Smooth muscle cell (in vitro differentiated cells): ENCODE data around the gene UNKL. TPM values are rescaled to one million over a fixed set of nuclear protein-coding genes. Genes with fewer than 3 reads are reported as not detected.

Source experiments
- DNase-seq: peaks from one replicate; lab custom pipeline; 2025; ENCODE audit not compliant: unreplicated experiment; lab: John Stamatoyannopoulos, UW
- H2AFZ ChIP-seq: fragments of 200-600 bp; sonication (generic); 2 replicates; pipeline ENCODE4 v1.6.0; 2016; ENCODE audit warnings: antibody characterized with exemption, low read depth, mild to moderate bottlenecking
- H3F3A ChIP-seq: fragments of 200-600 bp; sonication (generic); 2 replicates; pipeline ENCODE4 v1.6.0; 2017; ENCODE audit warnings: antibody characterized with exemption, low read depth
- H3K27ac ChIP-seq: fragments of 200-600 bp; sonication (generic); 2 replicates; pipeline ENCODE4 v1.5.1; 2016; ENCODE audit warnings: low read depth, mild to moderate bottlenecking
- H3K27me3 ChIP-seq: fragments of 200-600 bp; sonication (generic); 2 replicates; pipeline ENCODE4 v1.6.1; 2016; ENCODE audit warnings: low read depth, mild to moderate bottlenecking
- H3K36me3 ChIP-seq: fragments of 200-600 bp; sonication (generic); 2 replicates; pipeline ENCODE4 v1.5.1; 2016; ENCODE audit warnings: low read depth
- H3K4me1 ChIP-seq: fragments of 200-600 bp; sonication (generic); 2 replicates; pipeline ENCODE4 v1.5.1; 2016; ENCODE audit warnings: low read depth
- H3K4me2 ChIP-seq: fragments of 200-600 bp; sonication (generic); 2 replicates; pipeline ENCODE4 v1.6.0; 2016; ENCODE audit warnings: mild to moderate bottlenecking
- H3K4me3 ChIP-seq: fragments of 200-600 bp; sonication (generic); 2 replicates; pipeline ENCODE4 v1.5.1; 2016; ENCODE audit warnings: mild to moderate bottlenecking
- H3K79me2 ChIP-seq: fragments of 200-600 bp; sonication (generic); 2 replicates; pipeline ENCODE4 v1.6.0; 2016; ENCODE audit warnings: low read depth, mild to moderate bottlenecking
- H3K9ac ChIP-seq: fragments of 200-600 bp; sonication (generic); 2 replicates; pipeline ENCODE4 v1.6.0; 2016; ENCODE audit warnings: low read depth
- H3K9me3 ChIP-seq: fragments of 200-600 bp; sonication (generic); replicated peaks from 2 replicates; pipeline ENCODE4 v1.5.1; 2016; ENCODE audit warnings: low read depth
- H4K20me1 ChIP-seq: fragments of 200-600 bp; sonication (generic); 2 replicates; pipeline ENCODE4 v1.6.0; 2016; ENCODE audit warnings: low read depth
- CTCF ChIP-seq: fragments of 200-600 bp; sonication (generic); IDR thresholded peaks from 2 replicates; pipeline ENCODE4 v1.5.1; 2017; ENCODE audit warnings: borderline replicate concordance, mild to moderate bottlenecking, antibody characterized with exemption; ENCODE audit not compliant: insufficient read depth, poor library complexity, severe bottlenecking
- WGBS: methylation state at CpG from one replicate; pipeline ENCODE4 v1.1.7; 2016; ENCODE audit warnings: low lambda C conversion rate; 5-methylcytosine and 5-hydroxymethylcytosine counted together
- polyA plus RNA-seq: library from polyadenylated mRNA; unstranded; fragments of >200 nt; fragmentation: Nextera tagmentation; extraction: Ambion mirVana; gene quantifications from 2 replicates; pipeline ENCODE4 v1.2.1, GENCODE V29; 2016
- total RNA-seq: library from RNA; depleted of rRNA; stranded (reverse); fragments of >200 nt; gene quantifications from 2 replicates; pipeline ENCODE4 v1.2.3, GENCODE V29; 2014

Gene UNKL
- total and polyA plus RNA-seq, 2 experiments from 2014 or later: 5.2 to 6.2 TPM

- TF ChIP-seq CTCF: no peak
- no peaks in the 10 kb centered on the region for H3K36me3 ChIP-seq
- H2AFZ ChIP-seq: no peak overlapping the region
- H3K27me3 ChIP-seq: no peaks in the 10 kb centered on the region
- H3K4me2 ChIP-seq: no peak overlapping the region
- no peaks in the 10 kb centered on the region for H3F3A ChIP-seq
- H3K4me1 ChIP-seq: no peaks in the 10 kb centered on the region
- no peaks in the 10 kb centered on the region for H3K9me3 ChIP-seq
- no peak overlapping the region for H3K4me3 ChIP-seq
- DNase-seq: no peak
- H3K9ac ChIP-seq: no peak overlapping the region
- no peak overlapping the region for H3K27ac ChIP-seq
- no peaks in the 10 kb centered on the region for H3K79me2 ChIP-seq
- 95% methylated on average over 29 of the region's 29 CpGs for whole genome bisulfite sequencing
- H4K20me1 ChIP-seq: peaks cover 15% of the 10 kb centered on the region
These were observed 48.3 kb downstream of the UNKL start for GRCh38 chr16:1366060-1366711.

GRCh38 chr16:1364510-1364909 lies 50.0 kb downstream of the UNKL start:
- no peaks in the 10 kb centered on the region for H3K27me3 ChIP-seq
- H3K36me3 ChIP-seq: no peaks in the 10 kb centered on the region
- H3K9ac ChIP-seq: no peak overlapping the region
- H3K4me2 ChIP-seq: no peak overlapping the region
- H3K9me3 ChIP-seq: no peaks in the 10 kb centered on the region
- TF ChIP-seq CTCF: no peak
- H2AFZ ChIP-seq: no peak overlapping the region
- H4K20me1 ChIP-seq: peaks cover 28% of the 10 kb centered on the region
- no peaks in the 10 kb centered on the region for H3F3A ChIP-seq
- no peak for DNase-seq
- no peak overlapping the region for H3K4me3 ChIP-seq
- no peak overlapping the region for H3K27ac ChIP-seq
- peaks cover 10% of the 10 kb centered on the region for H3K79me2 ChIP-seq
- WGBS: 94% methylated on average over 22 of the region's 22 CpGs
- no peaks in the 10 kb centered on the region for H3K4me1 ChIP-seq

GRCh38 chr16:1363501-1364041 lies 50.9 kb downstream of the UNKL start:
- Histone ChIP-seq H3K27ac (no peak overlapping the region), H2AFZ (no peak overlapping the region), H3K27me3 (no peaks in the 10 kb centered on the region), H3K36me3 (no peaks in the 10 kb centered on the region), H3K9me3 (no peaks in the 10 kb centered on the region), H3K4me1 (no peaks in the 10 kb centered on the region), H4K20me1 (peaks cover 37% of the 10 kb centered on the region), H3K79me2 (peaks cover 14% of the 10 kb centered on the region), H3K4me2 (no peak overlapping the region), H3K9ac (no peak overlapping the region), H3F3A (no peaks in the 10 kb centered on the region), H3K4me3 (no peak overlapping the region)
- TF ChIP-seq CTCF: peak; percentile 66
- DNase-seq: no peak
- WGBS: 69% methylated on average over 18 of the region's 18 CpGs

- Histone ChIP-seq H3K27ac (no peak overlapping the region), H3K27me3 (no peaks in the 10 kb centered on the region), H3K4me3 (no peak overlapping the region), H3K4me1 (no peaks in the 10 kb centered on the region), H3K9ac (no peak overlapping the region), H3K9me3 (no peaks in the 10 kb centered on the region), H3K36me3 (no peaks in the 10 kb centered on the region), H3F3A (no peaks in the 10 kb centered on the region), H2AFZ (no peak overlapping the region), H3K4me2 (no peak overlapping the region), H4K20me1 (peaks cover 45% of the 10 kb centered on the region), H3K79me2 (peaks cover 14% of the 10 kb centered on the region)
- DNase-seq: no peak
- WGBS: 94% methylated on average over 11 of the region's 11 CpGs
- no peak for TF ChIP-seq CTCF
These were observed 51.7 kb downstream of the UNKL start for GRCh38 chr16:1362807-1363206.
